GM12892 (cell line): Measurements from ENCODE around the gene ARV1.

Experiments
- POLR2A ChIP-seq: IDR thresholded peaks from 2 replicates; pipeline ENCODE4 v1.6.1; 2011; ENCODE audit warnings: low read depth, low read length, control low read depth
- POLR2AphosphoS5 ChIP-seq: IDR thresholded peaks from 2 replicates; pipeline ENCODE4 v1.6.1; 2011; ENCODE audit warnings: low read depth, low read length, control low read depth
- TAF1 ChIP-seq: IDR thresholded peaks from 2 replicates; pipeline ENCODE4 v1.6.1; 2011; ENCODE audit warnings: low read depth, mild to moderate bottlenecking, control low read depth, low read length, borderline replicate concordance

DNA sequence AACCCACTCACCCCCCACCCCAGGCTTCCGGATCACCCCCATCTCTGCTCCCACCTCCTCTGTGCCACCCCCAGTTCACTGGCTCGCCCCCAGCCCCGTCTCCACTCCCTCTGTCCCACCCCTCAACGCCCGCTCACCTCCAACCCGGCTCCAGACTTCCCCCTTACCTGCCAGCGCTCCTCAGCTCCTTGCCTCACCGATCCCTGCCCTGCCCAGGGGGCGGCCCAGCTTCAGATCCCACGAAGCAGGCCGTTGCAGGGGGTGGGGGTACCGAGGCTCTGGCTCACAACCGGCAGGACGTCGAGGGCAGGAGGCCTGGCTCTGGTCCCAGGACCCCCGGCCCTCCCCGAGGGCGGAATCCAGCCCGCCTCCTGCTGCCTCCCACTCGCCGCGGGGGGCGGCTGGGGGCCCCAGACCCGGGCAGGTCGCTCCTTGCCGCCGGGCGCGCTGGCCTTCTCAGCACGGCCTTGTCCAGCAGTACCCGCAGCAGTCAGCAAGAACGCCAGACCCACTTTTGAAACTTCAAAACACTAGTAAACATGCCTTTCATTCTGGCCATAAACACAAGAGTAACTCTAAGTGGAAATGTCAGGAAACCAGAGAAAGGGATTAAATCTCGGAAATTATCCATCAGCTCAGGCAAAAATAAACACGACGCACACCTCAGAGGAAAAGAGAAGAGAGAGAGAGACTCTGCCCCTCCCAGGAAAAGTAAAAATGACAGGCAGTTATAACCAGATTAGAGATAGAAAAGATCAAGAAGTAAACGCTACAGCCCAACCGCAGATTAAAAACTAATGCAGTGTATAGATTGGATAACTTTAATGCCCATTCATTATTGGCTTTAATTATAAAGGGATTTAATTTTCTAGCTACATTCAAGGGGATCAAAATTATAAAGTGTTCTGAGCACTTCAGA, 62.2 kb downstream of the ARV1 start:
- TF ChIP-seq POLR2AphosphoS5 (no peak), POLR2A (no peak), TAF1 (no peak)
